Upper lobe of left lung (tissue), 6 donors: ENCODE data around the gene SLBP. TPM values are rescaled to one million over a fixed set of nuclear protein-coding genes. Genes with fewer than 3 reads are reported as not detected.

ENCODE experiments used
- ATAC-seq, 2 donors: fragments of 200-7000 bp; cut with Tn5 transposase; one replicate each; pipeline ENCODE4 v1.9.1; 2022; ENCODE audit warnings: mild to moderate bottlenecking in 2 of 2, moderate library complexity in 2 of 2; ENCODE audit not compliant: low FRiP score in 2 of 2
- DNase-seq, 2 donors: peaks; one replicate each; pipeline ENCODE4 v3.0.0-alpha.2; 2019 to 2020
- H3K27ac ChIP-seq, 4 donors: fragments of 200-600 bp; sonication (generic); one replicate each; pipeline ENCODE4 v1.5.1; 2016 to 2019
- H3K27me3 ChIP-seq, 4 donors: fragments of 200-600 bp; sonication (generic); one replicate each; pipeline ENCODE4 v1.5.1; 2017 to 2019
- H3K36me3 ChIP-seq, 4 donors: fragments of 200-600 bp; sonication (generic); one replicate each; pipeline ENCODE4 v1.5.1; 2016 to 2019
- H3K4me1 ChIP-seq, 4 donors: fragments of 200-600 bp; sonication (generic); one replicate each; pipeline ENCODE4 v1.5.1; 2018 to 2019
- H3K4me3 ChIP-seq, 4 donors: fragments of 200-600 bp; sonication (generic); one replicate each; pipeline ENCODE4 v1.5.1; 2017 to 2019; ENCODE audit warnings: mild to moderate bottlenecking in 2 of 4, moderate library complexity in 1 of 4
- H3K9me3 ChIP-seq, 4 donors: fragments of 200-600 bp; sonication (generic); one replicate each; pipeline ENCODE4 v1.5.1; 2018 to 2019
- CTCF ChIP-seq, 6 experiments: fragments of 450-650 bp in 4 of 6; fragments of 200-600 bp in 2 of 6; sonication (generic) in 2 of 6; IDR thresholded peaks; one replicate each; pipeline ENCODE4 v1.5.1; 2016 to 2019; ENCODE audit warnings: antibody characterized with exemption in 6 of 6
- EP300 ChIP-seq, 4 donors: sonication (generic); formaldehyde crosslinking; IDR thresholded peaks; one replicate each; pipeline ENCODE4 v1.5.1; 2017; ENCODE audit warnings: antibody characterized with exemption in 4 of 4, control low read depth in 2 of 4
- POLR2A ChIP-seq, 4 donors: fragments of 450-650 bp; IDR thresholded peaks; one replicate each; pipeline ENCODE4 v1.5.1; 2016 to 2017; ENCODE audit warnings: antibody characterized with exemption in 4 of 4, mild to moderate bottlenecking in 2 of 4
- POLR2AphosphoS5 ChIP-seq, 2 donors: sonication (generic); formaldehyde crosslinking; IDR thresholded peaks; one replicate each; pipeline ENCODE4 v1.5.1; 2017; ENCODE audit warnings: antibody characterized with exemption in 2 of 2
- WGBS, 2 donors: methylation state at CpG; one replicate each; pipeline ENCODE4 v1.1.5; 2017 to 2018; 5-methylcytosine and 5-hydroxymethylcytosine counted together
- total RNA-seq, 6 donors: library from RNA; depleted of rRNA in 4 of 6; stranded (reverse); fragments of >200 nt in 4 of 6; gene quantifications; one replicate each; pipeline versions ENCODE4 v1.1.0 to v1.2.1, GENCODE V29; 2016 to 2021
- donor health status: DM: no; HTN: no; CAD: no; lungs with moderate emphysema.
- donor health status: DM: no; HTN: yes; CAD: no; lungs with severe emphysema.

SLBP gene
- total RNA-seq, 6 donors from 2014 or later, result 33.0 to 51.1 (median 38.0) TPM

DNA sequence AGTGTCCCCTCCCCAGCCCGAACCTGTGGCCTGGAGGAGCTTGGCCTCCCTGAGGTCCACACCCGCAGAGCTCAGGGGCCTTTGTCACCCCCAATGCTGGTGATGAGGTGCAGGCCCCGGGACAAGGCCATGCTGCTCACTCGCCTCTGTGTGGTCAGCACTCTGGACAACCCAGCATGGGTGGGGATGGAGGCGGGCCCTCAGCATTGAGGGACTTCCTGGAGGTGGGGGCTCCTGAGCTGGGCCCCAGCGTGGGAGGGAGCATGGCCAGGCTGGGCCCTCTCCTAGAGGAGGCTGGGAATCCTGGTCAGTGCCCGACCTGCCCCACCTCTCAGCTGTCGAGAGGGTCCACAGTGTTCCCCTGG lies 39.8 kb upstream of the SLBP start:
- Histone ChIP-seq H3K4me3 (peak overlapping the region in 1 of 4 donors; percentile 20), H3K27me3 (no peaks in the 10 kb centered on the region), H3K27ac (peak overlapping the region; percentile 24 to 84 (median 58)), H3K9me3 (no peaks in the 10 kb centered on the region), H3K4me1 (peaks cover 17 to 41% (median 34%) of the 10 kb centered on the region in 4 donors), H3K36me3 (no peaks in the 10 kb centered on the region)
- WGBS, 2 donors, result 60% methylated on average over 1 to 3 of the region's 8 CpGs
- DNase-seq (peak; percentile 78 to 80), ATAC-seq (peak; percentile 8 to 52)
- TF ChIP-seq CTCF (IDR thresholded peaks at IDR 0.05) (no peak), POLR2A (IDR thresholded peaks at IDR 0.05) (no peak), POLR2AphosphoS5 (IDR thresholded peaks at IDR 0.05) (peak in 1 of 2 donors; percentile 35), EP300 (IDR thresholded peaks at IDR 0.05) (peak in 1 of 4 donors; percentile 5)

DNA sequence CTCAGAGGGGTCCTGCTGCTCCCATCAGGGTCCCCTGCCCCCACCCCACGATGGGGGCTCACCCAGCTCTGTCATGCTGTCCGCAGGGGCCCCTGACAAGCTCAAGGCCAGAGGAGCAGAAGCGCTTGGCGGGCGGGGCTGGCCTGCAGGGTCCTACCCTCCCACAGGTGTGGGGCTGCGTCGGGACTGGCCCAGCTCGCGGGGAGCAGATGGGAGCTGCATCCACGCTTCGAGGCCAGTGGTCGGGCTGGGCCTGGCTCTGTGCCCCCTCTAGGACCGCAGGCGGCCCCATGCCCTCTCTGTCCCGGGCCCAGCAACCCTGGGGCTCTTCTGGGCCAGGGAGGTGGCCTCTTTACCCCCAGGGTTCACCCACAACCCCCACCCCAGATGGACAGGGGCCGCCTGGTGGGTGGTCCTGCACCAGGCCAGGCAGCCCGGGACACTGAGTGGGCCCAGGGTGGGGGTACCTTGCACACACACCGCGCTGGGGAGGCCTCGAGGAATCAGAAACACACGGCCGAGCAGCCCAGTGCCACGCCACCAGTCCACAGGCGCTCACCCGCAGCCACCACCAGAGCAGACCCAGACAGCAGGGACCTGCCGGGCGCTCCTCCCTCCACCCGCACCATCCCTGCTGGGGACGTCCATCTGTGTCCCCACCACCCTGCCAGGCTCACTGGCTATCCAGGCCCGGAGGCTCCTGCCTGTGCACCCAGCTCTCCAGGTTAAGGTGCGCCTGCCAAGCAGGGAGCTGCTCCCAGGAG lies 39.2 kb upstream of the SLBP start:
- H3K4me1 ChIP-seq, result peaks cover 17 to 42% (median 33%) of the 10 kb centered on the region in 4 donors
- H3K9me3 ChIP-seq, result no peaks in the 10 kb centered on the region
- no peak for TF ChIP-seq POLR2AphosphoS5 (IDR thresholded peaks at IDR 0.05)
- TF ChIP-seq POLR2A (IDR thresholded peaks at IDR 0.05), result no peak
- TF ChIP-seq EP300 (IDR thresholded peaks at IDR 0.05), result no peak
- no peak for TF ChIP-seq CTCF (IDR thresholded peaks at IDR 0.05)
- 89 to 91% methylated on average over 12 to 14 of the region's 31 CpGs for WGBS, 2 donors
- no peak overlapping the region for H3K4me3 ChIP-seq
- H3K36me3 ChIP-seq, result no peaks in the 10 kb centered on the region
- ATAC-seq (no peak), DNase-seq (peak in 1 of 2 donors; percentile 83)
- no peaks in the 10 kb centered on the region for H3K27me3 ChIP-seq
- peak overlapping the region in 3 of 4 donors; percentile 24 to 84 (median 69) for H3K27ac ChIP-seq

DNA sequence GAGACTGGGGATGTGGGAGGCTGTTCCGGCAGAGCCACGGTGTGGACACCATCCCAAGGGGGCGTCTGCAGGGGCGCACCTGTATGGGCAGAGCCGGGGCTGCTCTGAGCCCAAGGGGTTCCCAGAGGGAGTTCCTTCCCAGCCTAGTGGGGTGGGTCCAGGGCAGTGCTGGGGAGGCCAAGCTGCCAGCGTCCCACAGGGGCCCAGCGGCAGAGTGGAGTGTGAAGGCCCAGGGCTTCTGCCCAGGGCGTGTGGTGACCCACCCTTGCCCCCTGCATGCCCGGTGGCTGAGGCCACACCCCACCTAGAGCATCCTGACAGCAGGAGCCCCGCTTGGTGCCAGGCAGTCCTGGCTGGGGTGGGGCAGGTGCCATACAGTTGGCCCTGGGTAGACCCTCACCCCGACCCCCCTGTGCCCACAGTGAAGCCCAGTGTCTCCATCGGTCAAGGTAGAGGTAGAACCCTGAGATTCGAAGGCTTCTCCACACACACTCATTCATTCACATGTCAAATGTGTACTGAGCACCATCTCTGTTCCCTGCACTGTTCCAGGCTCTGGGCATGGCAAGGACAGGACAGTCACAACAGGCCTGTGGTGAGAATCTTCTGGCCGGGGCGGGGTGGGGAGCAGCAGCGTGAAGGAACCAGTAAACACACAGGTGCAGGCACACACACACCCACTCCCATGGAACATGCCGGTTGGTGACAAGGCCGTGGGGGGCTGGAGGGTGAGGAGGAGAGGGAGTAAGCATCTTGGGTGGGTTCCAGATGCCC lies 38.4 kb upstream of the SLBP start:
- peak in 1 of 2 donors; percentile 55 for DNase-seq
- no peak for ATAC-seq
- no peak overlapping the region for H3K27ac ChIP-seq
- H3K36me3 ChIP-seq, result no peaks in the 10 kb centered on the region
- peaks cover 14 to 38% (median 28%) of the 10 kb centered on the region in 4 donors for H3K4me1 ChIP-seq
- TF ChIP-seq POLR2AphosphoS5 (IDR thresholded peaks at IDR 0.05) (no peak), POLR2A (IDR thresholded peaks at IDR 0.05) (no peak), EP300 (IDR thresholded peaks at IDR 0.05) (no peak), CTCF (IDR thresholded peaks at IDR 0.05) (no peak)
- WGBS, 2 donors, result 93 to 96% methylated on average over 13 to 15 of the region's 18 CpGs
- H3K27me3 ChIP-seq, result no peaks in the 10 kb centered on the region
- H3K9me3 ChIP-seq, result no peaks in the 10 kb centered on the region
- H3K4me3 ChIP-seq, result no peak overlapping the region

GRCh38 chr4:1749826-1750225 lies 37.7 kb upstream of the SLBP start:
- WGBS, 2 donors, result 78 to 83% methylated on average over 9 to 10 of the region's 14 CpGs
- no peak for TF ChIP-seq POLR2AphosphoS5 (IDR thresholded peaks at IDR 0.05)
- no peak for TF ChIP-seq POLR2A (IDR thresholded peaks at IDR 0.05)
- TF ChIP-seq EP300 (IDR thresholded peaks at IDR 0.05), result no peak
- TF ChIP-seq CTCF (IDR thresholded peaks at IDR 0.05), result no peak
- no peak overlapping the region for H3K27ac ChIP-seq
- H3K9me3 ChIP-seq, result no peaks in the 10 kb centered on the region
- DNase-seq, result peak in 1 of 2 donors; percentile 49
- H3K36me3 ChIP-seq, result peaks cover 0 to 5% (median 2%) of the 10 kb centered on the region in 4 donors
- peaks cover 13 to 38% (median 28%) of the 10 kb centered on the region in 4 donors for H3K4me1 ChIP-seq
- no peak for ATAC-seq
- no peaks in the 10 kb centered on the region for H3K27me3 ChIP-seq
- no peak overlapping the region for H3K4me3 ChIP-seq
